Stimulated activated CD4-positive, alpha-beta T cell treated with anti-CD3 and anti-CD28 coated beads, Interleukin-1b, Interleukin-23, amount 100 ng/mL, for 24 hours (primary cell): ENCODE measurements around the gene DNAJC9.
"Not testable (repeated sequence)": the region's sequence is repeated elsewhere in the genome, so short reads cannot be mapped to it uniquely, and the experiment has no call there.

Source experiments
- DNase-seq, 4 experiments: peaks; one replicate each; pipeline ENCODE4 v3.0.0-alpha.2; 2020; ENCODE audit warnings: low read depth in 4 of 4, low spot score in 1 of 4

DNAJC9 gene, protein sequence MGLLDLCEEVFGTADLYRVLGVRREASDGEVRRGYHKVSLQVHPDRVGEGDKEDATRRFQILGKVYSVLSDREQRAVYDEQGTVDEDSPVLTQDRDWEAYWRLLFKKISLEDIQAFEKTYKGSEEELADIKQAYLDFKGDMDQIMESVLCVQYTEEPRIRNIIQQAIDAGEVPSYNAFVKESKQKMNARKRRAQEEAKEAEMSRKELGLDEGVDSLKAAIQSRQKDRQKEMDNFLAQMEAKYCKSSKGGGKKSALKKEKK

DNA sequence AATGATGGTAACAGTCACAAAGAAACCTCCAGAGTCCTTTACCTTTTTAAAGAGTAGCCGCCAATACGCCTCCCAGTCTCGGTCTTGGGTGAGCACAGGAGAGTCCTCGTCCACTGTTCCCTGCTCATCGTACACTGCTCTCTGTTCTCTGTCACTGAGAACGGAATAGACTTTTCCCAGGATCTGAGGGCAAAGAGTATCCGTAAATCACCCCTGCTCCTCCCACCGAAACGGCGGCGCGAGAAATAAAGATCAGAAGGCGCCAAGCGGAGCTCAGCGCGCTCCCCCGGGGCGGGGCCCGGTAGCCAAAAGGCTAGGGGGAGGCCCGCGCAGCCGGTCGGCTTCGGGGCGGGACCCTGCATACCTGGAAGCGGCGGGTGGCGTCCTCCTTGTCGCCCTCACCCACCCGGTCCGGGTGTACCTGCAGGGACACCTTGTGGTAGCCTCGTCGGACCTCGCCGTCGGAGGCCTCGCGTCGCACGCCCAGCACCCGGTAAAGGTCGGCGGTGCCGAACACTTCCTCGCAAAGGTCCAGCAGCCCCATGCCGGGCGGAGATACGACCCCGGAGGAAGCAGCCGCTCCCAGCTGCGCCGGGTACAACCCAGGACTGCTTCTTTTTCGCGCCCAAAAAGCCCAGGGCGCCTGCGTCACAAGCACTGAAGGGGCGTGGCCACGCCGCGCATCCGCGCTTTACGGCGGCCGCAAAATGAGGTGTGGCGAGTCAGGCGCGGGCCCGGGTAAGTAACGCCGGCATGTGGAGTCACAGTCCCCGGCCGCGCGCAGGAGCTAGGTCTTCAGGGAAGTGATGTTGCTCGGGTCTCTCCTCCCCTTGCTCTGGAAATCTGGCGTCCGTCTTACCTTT lies at the start of gene DNAJC9:
TSS of gene DNAJC9 (minus strand) at position 610 of the 863 bp plus-strand sequence. CDS start at position 544, 66 bp downstream.
- peak; percentile 92 to 97 (median 96) for DNase-seq

DNA sequence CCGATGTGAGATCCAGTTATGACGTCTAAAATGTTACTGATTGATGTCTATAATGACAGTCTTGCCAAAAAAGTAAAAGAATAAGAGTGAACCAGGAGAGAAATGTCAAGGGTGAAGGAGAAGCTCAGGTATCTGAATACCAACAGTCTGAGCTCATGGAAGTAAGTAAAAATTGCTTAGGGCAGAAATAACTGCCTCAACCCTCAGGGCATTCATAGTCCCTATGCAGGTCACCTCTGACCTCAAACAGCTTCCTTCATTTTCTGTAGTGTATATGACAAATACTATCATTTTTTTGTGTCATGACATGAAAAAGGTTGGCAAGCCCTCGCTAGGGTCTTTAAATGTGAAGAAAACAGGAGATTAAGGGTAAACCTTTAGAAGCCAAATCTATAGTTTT lies 46.4 kb upstream of the DNAJC9 start:
- no peak for DNase-seq

- no peak for DNase-seq
Observed at GRCh38 chr10:73289958-73290357, 42.9 kb upstream of the DNAJC9 start.

GRCh38 chr10:73287441-73287840 lies 40.4 kb upstream of the DNAJC9 start:
- DNase-seq, result no peak

DNA sequence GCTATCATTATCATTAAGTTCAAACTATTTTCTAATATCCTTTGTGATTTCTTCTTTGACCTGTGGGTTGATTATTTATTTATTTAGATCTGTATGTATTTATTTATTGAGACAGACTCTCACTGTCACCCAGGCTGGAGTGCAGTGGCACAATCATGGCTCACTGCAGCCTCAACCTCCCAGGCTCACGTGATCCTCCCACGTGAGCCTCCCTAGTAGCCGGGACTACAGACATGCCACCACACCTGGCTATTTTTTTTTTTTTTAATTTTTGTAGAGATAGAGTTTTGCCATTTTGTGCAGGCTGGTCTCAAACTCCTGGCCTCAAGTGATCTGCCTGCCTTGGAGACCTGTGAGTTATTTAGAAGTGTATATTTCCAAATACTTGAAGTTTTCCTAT lies 34.0 kb upstream of the DNAJC9 start:
- DNase-seq, result no peak

DNA sequence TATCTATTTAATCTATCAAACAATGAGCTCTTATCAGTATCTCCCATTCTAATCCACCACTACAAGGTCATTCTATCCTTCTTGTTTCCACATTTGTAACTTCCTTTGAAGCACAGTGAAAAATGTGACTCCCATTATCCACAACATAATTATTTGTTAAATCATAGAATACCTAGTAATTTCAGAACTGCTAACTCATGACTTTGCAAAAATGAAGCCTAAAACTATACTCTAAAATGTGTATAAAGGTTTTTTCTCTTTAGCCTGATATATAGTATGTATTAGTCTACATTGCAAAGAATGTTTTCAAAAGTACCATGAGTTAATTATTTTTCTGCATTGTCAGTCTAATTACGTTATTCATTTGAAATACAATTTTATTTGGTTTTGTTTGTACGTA lies 17.4 kb upstream of the DNAJC9 start:
- DNase-seq, result no peak

- DNase-seq, result no peak
Observed at GRCh38 chr10:73263693-73264347, 16.8 kb upstream of the DNAJC9 start.

- DNase-seq, result no peak
Observed at GRCh38 chr10:73262880-73263555, 16.0 kb upstream of the DNAJC9 start.

- DNase-seq, result no peak
Observed at GRCh38 chr10:73262105-73262730, 15.2 kb upstream of the DNAJC9 start.

GRCh38 chr10:73261362-73261995 lies 14.4 kb upstream of the DNAJC9 start:
- no peak for DNase-seq

DNA sequence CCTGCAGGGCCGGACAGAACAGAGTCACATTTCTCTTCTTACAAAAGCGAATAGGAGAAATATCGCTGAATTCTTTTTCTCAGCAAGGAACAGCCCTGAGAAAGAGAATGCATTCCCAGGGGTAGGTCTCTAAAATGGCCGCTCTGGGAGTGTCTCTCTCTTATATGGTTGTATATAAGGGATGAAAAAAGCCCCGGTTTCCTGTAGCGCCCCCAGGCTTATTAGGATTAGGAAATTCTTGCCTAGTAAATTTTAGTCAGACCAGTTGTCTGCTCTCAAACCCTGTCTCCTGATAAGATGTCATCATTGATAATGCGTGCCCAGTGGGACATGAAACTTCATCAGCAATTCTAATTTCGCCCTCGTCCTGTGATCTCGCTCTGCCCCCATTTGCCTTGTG lies 11.6 kb upstream of the DNAJC9 start:
- not testable (repeated sequence) for DNase-seq

DNA sequence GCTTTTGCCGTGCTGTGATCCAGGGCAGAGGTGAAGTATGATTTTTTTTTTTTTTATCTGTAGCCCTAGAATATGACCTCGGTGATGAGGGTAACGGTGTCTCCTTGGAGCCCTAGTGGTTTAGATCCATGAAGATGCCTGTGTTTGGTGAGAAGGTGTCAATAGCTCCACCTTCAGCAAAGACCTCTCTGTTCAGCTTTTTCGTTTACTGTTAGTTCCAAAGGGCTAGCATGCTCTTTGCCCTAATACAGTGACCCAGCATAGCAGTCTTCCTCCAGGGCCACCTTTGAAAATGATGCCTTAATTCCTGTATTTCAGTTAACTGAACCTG lies 6.1 kb upstream of the DNAJC9 start:
- DNase-seq, result no peak

GRCh38 chr10:73252445-73253224 lies 5.6 kb upstream of the DNAJC9 start, which contains the start of gene MRPS16:
TSS of gene MRPS16 (minus strand) at chr10:73252644. CDS start at chr10:73252482, 162 bp downstream.
- peak; percentile 71 to 88 (median 84) for DNase-seq

DNA sequence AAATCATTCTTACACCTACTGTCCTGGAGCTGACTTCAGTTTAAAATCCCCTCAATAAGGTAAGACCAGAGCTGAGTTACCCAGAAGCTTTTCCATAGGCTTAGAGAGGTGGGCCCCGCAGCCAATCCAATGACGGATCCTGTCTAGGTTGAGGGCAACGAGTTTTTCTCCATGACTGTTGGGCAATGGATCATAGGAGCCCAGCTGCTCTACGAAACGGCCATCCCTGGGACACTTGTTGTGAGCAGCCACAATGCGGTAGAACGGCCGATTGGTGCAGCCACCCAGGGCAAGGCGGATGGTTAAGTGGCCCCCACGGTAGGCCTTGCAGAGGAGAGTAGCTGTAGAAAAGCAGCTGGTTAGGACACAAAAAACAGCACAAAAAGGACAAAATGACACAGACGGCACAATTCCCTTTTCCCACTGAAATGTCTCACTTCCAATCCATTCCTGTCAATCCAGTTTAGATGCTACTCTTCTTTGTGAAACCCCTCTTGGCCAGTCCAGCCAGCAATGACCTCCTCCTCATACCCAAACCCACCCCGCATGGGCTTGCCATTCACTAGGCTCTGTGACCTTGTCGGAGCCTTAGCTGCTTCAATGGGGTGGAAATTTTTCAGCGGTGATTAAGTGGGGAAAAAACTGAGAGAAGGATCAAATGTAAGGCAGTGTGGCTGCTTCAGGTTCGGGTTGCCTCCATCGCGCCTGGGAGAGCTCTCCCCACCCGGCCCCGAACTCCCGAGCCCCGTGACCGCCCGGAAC lies 4.8 kb upstream of the DNAJC9 start:
- peak in 2 of 4 experiments; percentile 4 to 11 for DNase-seq

- DNase-seq, result no peak
Observed at GRCh38 chr10:73248259-73248724, 1.2 kb upstream of the DNAJC9 start.

GRCh38 chr10:73247509-73248258 lies 629 bp upstream of the DNAJC9 start:
- DNase-seq, result no peak

- no peak for DNase-seq
Observed at GRCh38 chr10:73246322-73246645, 771 bp downstream of the DNAJC9 start.

GRCh38 chr10:73244866-73245477 lies 2.1 kb downstream of the DNAJC9 start:
- no peak for DNase-seq
